Prostate gland (tissue), 2 donors: Measurements from ENCODE around the gene CRTC3.

ENCODE experiments used
- CTCF ChIP-seq, 4 experiments: fragments of 200-600 bp in 2 of 4; fragments of 450-650 bp in 2 of 4; sonication (generic) in 2 of 4; IDR thresholded peaks; 1 replicate in 3 of 4; 2 replicates in 1 of 4; pipeline ENCODE4 v1.5.1; 2016 to 2019; ENCODE audit warnings: antibody characterized with exemption in 4 of 4, mild to moderate bottlenecking in 2 of 4, moderate library complexity in 2 of 4
- POLR2A ChIP-seq: fragments of 450-650 bp; IDR thresholded peaks from one replicate; pipeline ENCODE4 v1.6.1; 2016; ENCODE audit warnings: antibody characterized with exemption, mild to moderate bottlenecking
- POLR2AphosphoS5 ChIP-seq: sonication (generic); formaldehyde crosslinking; IDR thresholded peaks from one replicate; pipeline ENCODE4 v1.6.1; 2017; ENCODE audit warnings: antibody characterized with exemption

- TF ChIP-seq POLR2AphosphoS5 = no peak
- no peak for TF ChIP-seq POLR2A
- TF ChIP-seq CTCF (IDR thresholded peaks at IDR 0.05) = no peak
Measured at GRCh38 chr15:90497376-90497775, 32.3 kb upstream of the CRTC3 start.
